MCF 10A (cell line): ENCODE data around the gene TFDP1. TPM values are rescaled to one million over a fixed set of nuclear protein-coding genes. Genes with fewer than 3 reads are reported as not detected.
"Not testable (repeated sequence)": the region's sequence is repeated elsewhere in the genome, so short reads cannot be mapped to it uniquely, and the experiment has no call there.

Experiments
- BruUV-seq: library from RNA; stranded (reverse); fragments of 400-500 nt; replicated peaks from 2 replicates; lab custom pipeline; 2021; lab: Mats Ljungman, UMichigan
- CTCF ChIA-PET: fragments of 300-600 bp; sonication (Branson Sonifier 250); formaldehyde crosslinking; extraction: SDS; loops from one replicate; lab custom pipeline; 2021; ENCODE audit warnings: antibody characterized with exemption, inconsistent platforms; lab: Yijun Ruan, JAX
- POLR2A ChIA-PET: fragments of 300-600, 350-650 bp; sonication (Branson Sonifier 250); formaldehyde crosslinking; extraction: SDS; loops from one replicate; lab custom pipeline; 2020; ENCODE audit warnings: antibody characterized with exemption, inconsistent platforms; lab: Yijun Ruan, JAX
- DNase-seq: peaks from one replicate; pipeline ENCODE4 v3.0.0-alpha.2; 2018; ENCODE audit not compliant: unreplicated experiment
- H3K27ac Mint-ChIP-seq: one replicate; pipeline ENCODE4 v1.8.0; 2022; ENCODE audit warnings: mild to moderate bottlenecking, low read depth, mixed read lengths; ENCODE audit not compliant: unreplicated experiment
- H3K27me3 Mint-ChIP-seq: one replicate; pipeline ENCODE4 v1.8.0; 2022; ENCODE audit warnings: mixed read lengths; ENCODE audit not compliant: insufficient read depth, unreplicated experiment
- H3K36me3 Mint-ChIP-seq: one replicate; pipeline ENCODE4 v1.8.0; 2022; ENCODE audit warnings: mild to moderate bottlenecking, moderate library complexity, mixed read lengths; ENCODE audit not compliant: insufficient read depth, unreplicated experiment
- H3K4me1 Mint-ChIP-seq: one replicate; pipeline ENCODE4 v1.8.0; 2022; ENCODE audit warnings: mixed read lengths; ENCODE audit not compliant: insufficient read depth, unreplicated experiment
- H3K4me3 Mint-ChIP-seq: one replicate; pipeline ENCODE4 v1.8.0; 2022; ENCODE audit warnings: mild to moderate bottlenecking, moderate library complexity, mixed read lengths; ENCODE audit not compliant: unreplicated experiment
- H3K9me3 Mint-ChIP-seq: one replicate; pipeline ENCODE4 v1.8.0; 2022; ENCODE audit warnings: mixed read lengths; ENCODE audit not compliant: unreplicated experiment
- CTCF ChIP-seq: fragments of 200-600 bp; IDR thresholded peaks from one replicate; pipeline ENCODE4 v1.8.0; 2022; ENCODE audit warnings: antibody characterized with exemption, mild to moderate bottlenecking; ENCODE audit not compliant: unreplicated experiment
- intact Hi-C: fragments of 100-400 bp; cut with micrococcal nuclease; formaldehyde crosslinking; loops from 2 replicates; pipeline ENCODE4 v1.14.1; 2022
- total RNA-seq: library from RNA; stranded (reverse); gene quantifications from 2 replicates; pipeline ENCODE4 v1.2.3, GENCODE V29; 2022

TFDP1 gene
- total RNA-seq, 1 experiment from 2014 or later = 100 TPM

GRCh38 chr13:113589961-113590339 is 5.4 kb downstream of the TFDP1 start:
- Mint-ChIP-seq H3K4me1 (peaks cover 16% of the 10 kb centered on the region), H3K9me3 (no peaks in the 10 kb centered on the region), H3K36me3 (peaks cover 53% of the 10 kb centered on the region), H3K4me3 (no peak overlapping the region), H3K27me3 (no peaks in the 10 kb centered on the region), H3K27ac (no peak overlapping the region)
- POLR2A ChIA-PET = no interaction called here
- CTCF ChIA-PET = interaction anchor here (0.6 kb wide), 1 partner anchor 43 kb away, joined by 3 read pairs; no protein-coding TSS in a partner anchor
- DNase-seq = no peak
- intact Hi-C loops = no loop called here
- no peak for TF ChIP-seq CTCF
- BruUV-seq = no TSS peak

GRCh38 chr13:113591750-113592149 is 7.2 kb downstream of the TFDP1 start:
- ChIA-PET CTCF (no interaction called here), POLR2A (no interaction called here)
- BruUV-seq = no TSS peak
- no peaks in the 10 kb centered on the region for H3K9me3 Mint-ChIP-seq
- no peak for DNase-seq
- intact Hi-C loops = no loop called here
- H3K27me3 Mint-ChIP-seq = no peaks in the 10 kb centered on the region
- no peak overlapping the region for H3K4me3 Mint-ChIP-seq
- TF ChIP-seq CTCF = no peak
- H3K4me1 Mint-ChIP-seq = peaks cover 13% of the 10 kb centered on the region
- no peak overlapping the region for H3K27ac Mint-ChIP-seq
- peaks cover 57% of the 10 kb centered on the region for H3K36me3 Mint-ChIP-seq

- Mint-ChIP-seq H3K27ac (no peak overlapping the region), H3K27me3 (no peaks in the 10 kb centered on the region), H3K4me3 (no peak overlapping the region), H3K9me3 (no peaks in the 10 kb centered on the region), H3K4me1 (peaks cover 9% of the 10 kb centered on the region), H3K36me3 (peaks cover 54% of the 10 kb centered on the region)
- intact Hi-C loops = no loop called here
- ChIA-PET CTCF (no interaction called here), POLR2A (no interaction called here)
- BruUV-seq = no TSS peak
- no peak for TF ChIP-seq CTCF
- DNase-seq = no peak
Observed at GRCh38 chr13:113592571-113592970, 8.0 kb downstream of the TFDP1 start.

DNA sequence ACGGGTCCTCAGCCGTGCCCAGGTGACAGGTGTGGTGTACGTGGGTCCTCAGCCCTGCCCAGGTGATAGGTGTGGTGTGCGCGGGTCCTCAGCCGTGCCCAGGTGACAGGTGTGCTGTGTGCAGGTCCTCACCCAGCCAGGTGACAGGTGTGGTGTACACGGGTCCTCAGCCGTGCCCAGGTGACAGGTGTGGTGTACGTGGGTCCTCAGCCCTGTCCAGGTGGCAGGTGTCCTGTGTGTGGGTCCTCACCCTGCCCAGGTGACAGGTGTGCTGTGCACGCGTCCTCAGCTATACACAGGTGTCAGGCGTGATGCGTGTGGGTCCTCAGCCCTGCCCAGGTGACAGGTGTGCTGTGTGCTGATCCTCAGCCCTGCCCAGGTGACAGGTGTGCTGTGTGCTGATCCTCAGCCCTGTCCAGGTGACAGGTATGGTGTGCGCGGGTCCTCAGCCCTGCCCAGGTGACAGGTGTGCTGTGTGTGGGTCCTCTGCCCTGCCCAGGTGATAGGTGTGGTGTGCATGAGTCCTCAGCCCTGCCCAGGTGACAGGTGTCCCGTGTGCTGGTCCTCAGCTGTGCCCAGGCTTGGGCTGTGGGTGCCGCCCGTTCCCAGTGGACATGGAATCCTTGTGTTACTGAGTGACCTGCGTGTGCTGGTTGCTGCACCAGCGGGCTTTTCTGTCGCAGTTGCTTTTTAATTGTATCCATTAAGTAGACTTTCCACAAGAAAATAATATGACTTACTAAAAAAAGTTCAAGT is 9.7 kb downstream of the TFDP1 start:
- H3K27ac Mint-ChIP-seq, H3K9me3 Mint-ChIP-seq, POLR2A ChIA-PET, DNase-seq, H3K27me3 Mint-ChIP-seq, CTCF ChIA-PET, intact Hi-C loops, BruUV-seq, H3K4me1 Mint-ChIP-seq, H3K4me3 Mint-ChIP-seq: not testable (repeated sequence)
- H3K36me3 Mint-ChIP-seq = peaks cover 54% of the 10 kb centered on the region
